ENCODE data around the gene PSTPIP1.

PSTPIP1 gene

GRCh38 chr15:77030928-77031375 lies 36.0 kb downstream of the PSTPIP1 start:
- DNase-seq, result peak in 1 of 2 experiments; percentile 0

- DNase-seq, result peak; percentile 15 to 23
These were observed 36.6 kb downstream of the PSTPIP1 start for GRCh38 chr15:77031376-77032050.

- DNase-seq, result peak in 1 of 2 experiments; percentile 2
These were observed 37.2 kb downstream of the PSTPIP1 start for GRCh38 chr15:77032052-77032646.

GRCh38 chr15:77032647-77033416 lies 37.9 kb downstream of the PSTPIP1 start:
- DNase-seq, result peak in 1 of 2 experiments; percentile 2

- peak in 1 of 2 experiments; percentile 4 for DNase-seq
These were observed 38.4 kb downstream of the PSTPIP1 start for GRCh38 chr15:77033417-77033728.

- DNase-seq, result peak; percentile 0 to 4
These were observed 39.1 kb downstream of the PSTPIP1 start for GRCh38 chr15:77033729-77034671.

GRCh38 chr15:77034695-77035489 lies 40.0 kb downstream of the PSTPIP1 start:
- DNase-seq, result peak; percentile 57 to 60

- no peak for DNase-seq
These were observed 40.7 kb downstream of the PSTPIP1 start for GRCh38 chr15:77035584-77035983.

- peak in 1 of 2 experiments; percentile 2 for DNase-seq
These were observed 41.1 kb downstream of the PSTPIP1 start for GRCh38 chr15:77035999-77036471.

- peak; percentile 2 to 3 for DNase-seq
These were observed 41.8 kb downstream of the PSTPIP1 start for GRCh38 chr15:77036537-77037387.

- peak in 1 of 2 experiments; percentile 1 for DNase-seq
These were observed 42.7 kb downstream of the PSTPIP1 start for GRCh38 chr15:77037388-77038209.

- no peak for DNase-seq
These were observed 43.6 kb downstream of the PSTPIP1 start for GRCh38 chr15:77038312-77039216.

- DNase-seq, result no peak
These were observed 44.2 kb downstream of the PSTPIP1 start for GRCh38 chr15:77039217-77039533.

- DNase-seq, result no peak
These were observed 44.9 kb downstream of the PSTPIP1 start for GRCh38 chr15:77039848-77040247.

- no peak for DNase-seq
These were observed 45.7 kb downstream of the PSTPIP1 start for GRCh38 chr15:77040673-77041072.

GRCh38 chr15:77042245-77042919 lies 47.5 kb downstream of the PSTPIP1 start:
- DNase-seq, result no peak

- no peak for DNase-seq
These were observed 48.3 kb downstream of the PSTPIP1 start for GRCh38 chr15:77042955-77043920.

All from activated CD4-positive, alpha-beta T cell treated with anti-CD3 and anti-CD28 coated beads, Interleukin-2, amount 50 U/mL, for 48 hours (primary cell).